Colonic mucosa (tissue), 4 donors: ENCODE results near the gene CD40. TPM values are rescaled to one million over a fixed set of nuclear protein-coding genes. Genes with fewer than 3 reads are reported as not detected.

ENCODE experiments used
- DNase-seq: peaks from one replicate; pipeline ENCODE4 v3.0.0-alpha.2; 2020
- H3K27ac ChIP-seq: fragments of 200-600 bp; one replicate; pipeline ENCODE4 v1.8.0; 2021
- H3K27me3 ChIP-seq: fragments of 200-600 bp; one replicate; pipeline ENCODE4 v1.8.0; 2021
- H3K36me3 ChIP-seq: fragments of 200-600 bp; one replicate; pipeline ENCODE4 v1.8.0; 2021
- H3K4me1 ChIP-seq: fragments of 200-600 bp; one replicate; pipeline ENCODE4 v1.8.0; 2021; ENCODE audit warnings: mild to moderate bottlenecking
- H3K4me3 ChIP-seq: fragments of 200-600 bp; one replicate; pipeline ENCODE4 v1.8.0; 2021
- H3K9ac ChIP-seq, 2 donors: one replicate each; pipeline ENCODE4 v1.7.0; 2013; ENCODE audit warnings: control low read depth in 2 of 2, low read depth in 2 of 2, low read length in 2 of 2
- H3K9me3 ChIP-seq: fragments of 200-600 bp; one replicate; pipeline ENCODE4 v1.8.0; 2021
- intact Hi-C: fragments of 100-400 bp; cut with DNase I; formaldehyde crosslinking; loops from one replicate; pipeline ENCODE4 v1.14.1; 2022
- total RNA-seq, 2 donors: library from RNA; stranded (reverse); fragmentation: NEBNext Ultra II Directional in 1 of 2; extraction: Animal tissue kit (Norgen Biotek cat#: 25700) in 1 of 2; gene quantifications; one replicate each; pipeline ENCODE4 v1.2.1, GENCODE V29; 2021
- TF ChIP-seq, protein P1 (sequence below): fragments of 200-600 bp; IDR thresholded peaks from one replicate; pipeline ENCODE4 v1.8.0; 2022; ENCODE audit warnings: antibody characterized with exemption, mild to moderate bottlenecking
- donor health status: healthy.
- donor health status: DM: no; HTN: no; CAD: no.
- donor health status: DM: no; HTN: no; CAD: no.

Gene CD40
- total RNA-seq, 2 donors from 2014 or later: 2.8 to 4.4 TPM

- no peak for DNase-seq
- Histone ChIP-seq H3K9me3 (no peaks in the 10 kb centered on the region), H3K36me3 (no peaks in the 10 kb centered on the region), H3K4me1 (no peaks in the 10 kb centered on the region), H3K4me3 (no peak overlapping the region), H3K9ac (no peak overlapping the region), H3K27me3 (no peaks in the 10 kb centered on the region), H3K27ac (no peak overlapping the region)
- intact Hi-C loops: loop anchor here (2.0 to 10.0 kb wide), 2 partner anchors 211 to 279 kb away; no protein-coding TSS in a partner anchor
- TF ChIP-seq, protein P1, sequence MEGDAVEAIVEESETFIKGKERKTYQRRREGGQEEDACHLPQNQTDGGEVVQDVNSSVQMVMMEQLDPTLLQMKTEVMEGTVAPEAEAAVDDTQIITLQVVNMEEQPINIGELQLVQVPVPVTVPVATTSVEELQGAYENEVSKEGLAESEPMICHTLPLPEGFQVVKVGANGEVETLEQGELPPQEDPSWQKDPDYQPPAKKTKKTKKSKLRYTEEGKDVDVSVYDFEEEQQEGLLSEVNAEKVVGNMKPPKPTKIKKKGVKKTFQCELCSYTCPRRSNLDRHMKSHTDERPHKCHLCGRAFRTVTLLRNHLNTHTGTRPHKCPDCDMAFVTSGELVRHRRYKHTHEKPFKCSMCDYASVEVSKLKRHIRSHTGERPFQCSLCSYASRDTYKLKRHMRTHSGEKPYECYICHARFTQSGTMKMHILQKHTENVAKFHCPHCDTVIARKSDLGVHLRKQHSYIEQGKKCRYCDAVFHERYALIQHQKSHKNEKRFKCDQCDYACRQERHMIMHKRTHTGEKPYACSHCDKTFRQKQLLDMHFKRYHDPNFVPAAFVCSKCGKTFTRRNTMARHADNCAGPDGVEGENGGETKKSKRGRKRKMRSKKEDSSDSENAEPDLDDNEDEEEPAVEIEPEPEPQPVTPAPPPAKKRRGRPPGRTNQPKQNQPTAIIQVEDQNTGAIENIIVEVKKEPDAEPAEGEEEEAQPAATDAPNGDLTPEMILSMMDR: no peak
These were observed 16.0 kb downstream of the CD40 start for GRCh38 chr20:46133886-46134654.

- no peak overlapping the region for H3K9ac ChIP-seq
- intact Hi-C loops: loop anchor here (10.0 kb wide), 1 partner anchor 210 kb away; no protein-coding TSS in a partner anchor
- no peaks in the 10 kb centered on the region for H3K27me3 ChIP-seq
- TF ChIP-seq, protein P1: no peak
- H3K27ac ChIP-seq: no peak overlapping the region
- no peaks in the 10 kb centered on the region for H3K4me1 ChIP-seq
- no peak overlapping the region for H3K4me3 ChIP-seq
- H3K36me3 ChIP-seq: no peaks in the 10 kb centered on the region
- H3K9me3 ChIP-seq: no peaks in the 10 kb centered on the region
- DNase-seq: no peak
These were observed 16.6 kb downstream of the CD40 start for GRCh38 chr20:46134716-46135115.

GRCh38 chr20:46135856-46136633, 17.9 kb downstream of the CD40 start:
- H3K4me1 ChIP-seq: no peaks in the 10 kb centered on the region
- DNase-seq: no peak
- no peaks in the 10 kb centered on the region for H3K27me3 ChIP-seq

GRCh38 chr20:46137816-46138215, 19.7 kb downstream of the CD40 start:
- DNase-seq: no peak
- Histone ChIP-seq H3K4me1 (no peaks in the 10 kb centered on the region), H3K9me3 (no peaks in the 10 kb centered on the region), H3K36me3 (no peaks in the 10 kb centered on the region), H3K27me3 (no peaks in the 10 kb centered on the region), H3K9ac (no peak overlapping the region), H3K27ac (no peak overlapping the region), H3K4me3 (no peak overlapping the region)
- intact Hi-C loops: loop anchor here (10.0 kb wide), 1 partner anchor 207 kb away; no protein-coding TSS in a partner anchor
- TF ChIP-seq, protein P1: no peak

More at GRCh38 chr20:46135856-46136633, 17.9 kb downstream of the CD40 start:
- Histone ChIP-seq H3K27ac (no peak overlapping the region), H3K4me3 (no peak overlapping the region), H3K36me3 (no peaks in the 10 kb centered on the region), H3K9me3 (no peaks in the 10 kb centered on the region), H3K9ac (no peak overlapping the region)
- intact Hi-C loops: loop anchor here (10.0 kb wide), 1 partner anchor 209 kb away; no protein-coding TSS in a partner anchor
- TF ChIP-seq, protein P1: no peak

DNA sequence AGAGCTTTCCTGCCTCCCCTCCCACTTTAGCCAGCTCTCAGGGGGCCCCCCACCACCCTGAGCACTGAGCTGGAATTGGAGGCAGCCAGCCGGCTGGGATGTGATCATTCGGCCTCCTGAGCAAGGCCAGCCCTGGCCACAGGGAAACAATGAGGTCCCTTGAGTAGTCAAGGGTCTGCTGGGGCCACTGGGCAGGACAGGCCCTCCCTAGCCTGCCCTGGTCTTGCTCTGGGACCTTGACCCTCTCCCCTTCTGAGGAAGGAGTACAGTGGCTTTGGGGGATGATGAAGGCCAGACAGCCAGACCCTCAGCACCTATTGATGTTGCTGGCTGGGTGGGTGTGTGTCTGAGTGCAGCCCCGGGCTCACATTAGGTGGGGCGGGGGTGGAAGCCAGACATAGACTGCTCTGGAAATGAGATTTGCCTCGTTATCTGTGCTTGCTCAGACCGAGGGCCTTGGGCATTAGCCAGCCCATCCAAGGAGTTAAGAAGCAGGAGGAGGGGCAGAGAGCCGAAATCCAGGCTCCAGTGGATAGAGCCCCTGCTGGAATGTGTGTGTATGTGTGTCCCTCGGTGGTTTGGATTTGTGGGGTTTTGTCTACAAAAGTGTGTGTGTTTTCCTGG, 21.3 kb downstream of the CD40 start:
- H3K4me1 ChIP-seq: no peaks in the 10 kb centered on the region
- no peaks in the 10 kb centered on the region for H3K9me3 ChIP-seq
- intact Hi-C loops: loop anchor here (10.0 kb wide), 1 partner anchor 205 kb away; no protein-coding TSS in a partner anchor
- no peak overlapping the region for H3K9ac ChIP-seq
- H3K36me3 ChIP-seq: no peaks in the 10 kb centered on the region
- no peak for DNase-seq
- no peak overlapping the region for H3K27ac ChIP-seq
- TF ChIP-seq, protein P1: no peak
- no peak overlapping the region for H3K4me3 ChIP-seq
- no peaks in the 10 kb centered on the region for H3K27me3 ChIP-seq
